GM03348 (cell line): ENCODE results near the gene SESN3.

Experiments
- DNase-seq: peaks from one replicate; pipeline ENCODE4 v3.0.0; 2012; ENCODE audit warnings: low spot score

The SESN3 gene

GRCh38 chr11:95119361-95120060 lies 111.5 kb downstream of the SESN3 start:
- no peak for DNase-seq

DNA sequence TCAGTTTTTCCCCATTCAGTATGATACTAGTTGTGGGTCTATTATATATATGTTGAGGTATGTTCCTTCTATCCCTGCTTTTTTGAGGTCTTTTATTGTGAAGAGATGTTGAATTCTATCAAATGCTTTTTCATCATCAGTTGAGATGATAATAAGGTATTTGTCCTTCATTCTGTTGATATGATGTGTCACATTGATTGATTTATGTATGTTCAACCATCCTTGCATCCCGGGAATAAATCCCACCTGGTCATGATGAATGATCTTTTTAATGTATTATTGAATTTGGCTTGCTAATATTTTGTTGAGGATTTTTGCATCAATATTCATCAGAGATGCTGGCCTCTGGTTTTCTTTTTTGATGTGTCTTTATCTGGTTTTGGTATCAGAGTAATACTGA lies 115.4 kb downstream of the SESN3 start:
- DNase-seq = no peak
